Activated T-helper 1 cell treated with Interleukin-2 at 50 U/mL for 16 hours (primary cell): ENCODE results near the gene PTRH2.

Experiments used
- DNase-seq: peaks from one replicate; pipeline ENCODE4 v3.0.0-alpha.2; 2020; ENCODE audit warnings: low read depth

PTRH2 gene

GRCh38 chr17:59719526-59719925 is 12.3 kb upstream of the PTRH2 start:
- no peak for DNase-seq

DNA sequence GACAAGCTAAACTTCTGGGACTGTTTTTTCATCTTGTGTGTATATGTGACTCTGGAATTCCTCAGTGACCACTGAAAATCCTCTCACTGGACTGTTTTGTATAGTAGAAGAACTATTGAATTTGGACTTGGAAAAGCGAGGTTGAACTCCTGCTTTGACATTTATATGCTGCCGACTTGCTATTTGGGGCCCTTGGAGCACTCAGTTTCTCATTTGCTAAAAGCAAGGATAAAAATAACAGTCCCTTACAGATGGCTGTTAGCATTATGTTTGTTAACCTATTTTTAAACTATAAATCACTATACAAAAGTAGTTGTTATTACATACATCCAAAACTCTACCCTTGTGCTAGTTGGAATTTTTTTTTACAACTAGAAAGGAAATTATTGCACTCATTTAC is 9.2 kb upstream of the PTRH2 start:
- no peak for DNase-seq

DNA sequence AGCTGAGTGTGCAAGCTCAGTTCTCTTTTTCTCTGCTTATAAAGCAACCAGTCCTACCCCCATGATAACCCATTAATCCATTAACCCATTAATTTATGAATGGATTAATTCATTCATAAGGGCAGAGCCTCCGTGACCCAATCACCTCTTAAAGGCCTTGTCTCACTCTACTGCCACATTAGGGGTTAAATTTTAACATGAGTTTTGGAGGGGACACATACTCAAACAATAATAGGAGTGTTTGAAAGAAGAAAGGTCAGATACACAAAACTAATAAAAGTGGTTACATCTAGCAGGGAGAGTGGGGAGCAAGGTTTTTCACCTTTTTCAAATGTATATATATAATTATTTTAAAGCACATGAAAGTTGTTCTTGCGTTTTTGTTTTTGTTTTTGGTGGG is 7.0 kb upstream of the PTRH2 start:
- no peak for DNase-seq

GRCh38 chr17:59712862-59713261 is 5.6 kb upstream of the PTRH2 start:
- no peak for DNase-seq

DNA sequence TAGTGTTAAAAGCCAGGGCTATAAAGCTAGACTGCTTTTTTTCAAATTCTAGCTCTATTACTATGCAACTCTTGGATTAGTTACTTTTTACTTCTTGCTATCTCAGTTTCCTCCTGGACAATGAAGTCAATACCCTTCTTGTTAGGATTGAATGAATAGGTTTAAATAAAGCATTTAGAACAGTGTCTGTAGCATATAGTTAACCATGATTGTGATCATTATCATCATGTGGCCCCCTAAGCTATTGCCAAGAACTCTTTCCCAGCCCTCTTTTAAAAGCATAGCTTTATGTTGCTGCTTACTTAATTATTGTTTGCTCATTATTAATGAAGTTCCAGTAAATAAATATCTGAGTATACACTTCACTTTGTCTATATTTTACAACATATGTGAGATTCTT is 4.7 kb upstream of the PTRH2 start:
- DNase-seq = no peak

DNA sequence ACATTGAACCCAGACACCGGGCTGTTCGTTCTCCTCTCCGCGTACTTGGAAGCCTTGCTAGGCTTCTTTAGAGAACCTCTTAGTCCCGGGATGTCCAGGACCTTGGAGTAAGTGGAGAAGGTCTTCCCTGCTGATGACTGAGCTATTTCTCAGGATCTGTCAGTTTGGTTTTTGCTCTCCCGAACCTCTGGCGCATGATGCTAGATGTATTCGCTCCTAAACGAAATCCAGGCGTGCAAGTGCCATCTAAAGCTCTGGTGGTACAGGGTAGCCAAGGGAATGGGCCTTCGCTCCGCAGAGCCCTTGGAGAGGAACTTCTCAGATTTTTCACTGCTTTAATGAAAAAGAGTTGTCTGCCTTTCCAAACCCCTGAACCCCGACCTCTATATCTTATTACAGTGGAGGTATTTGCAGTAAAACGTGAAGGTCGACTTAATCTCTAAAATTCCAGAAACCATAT is 771 bp upstream of the PTRH2 start:
- DNase-seq = no peak

DNA sequence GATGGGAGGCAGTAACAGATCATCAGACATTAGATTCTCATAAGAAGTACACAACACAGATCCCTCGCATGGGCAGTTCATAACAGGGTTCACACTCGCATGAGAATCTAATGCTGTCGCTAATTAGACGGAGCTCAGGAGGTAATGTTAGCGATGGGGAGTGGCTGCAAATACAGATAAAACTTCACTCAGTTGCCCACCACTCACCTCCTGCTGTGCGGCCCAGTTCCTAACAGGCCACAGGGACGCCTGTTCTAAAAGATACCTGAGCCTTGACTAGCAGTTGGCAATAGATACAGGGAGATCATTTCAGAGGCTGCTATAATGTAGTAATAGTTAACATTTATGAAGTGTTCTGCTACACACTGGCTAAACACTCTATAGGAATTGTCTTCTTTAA is 4.9 kb downstream of the PTRH2 start:
- no peak for DNase-seq

- DNase-seq = no peak
Observed at GRCh38 chr17:59699786-59700185, 7.4 kb downstream of the PTRH2 start.

GRCh38 chr17:59699218-59699617 is 8.0 kb downstream of the PTRH2 start:
- no peak for DNase-seq

DNA sequence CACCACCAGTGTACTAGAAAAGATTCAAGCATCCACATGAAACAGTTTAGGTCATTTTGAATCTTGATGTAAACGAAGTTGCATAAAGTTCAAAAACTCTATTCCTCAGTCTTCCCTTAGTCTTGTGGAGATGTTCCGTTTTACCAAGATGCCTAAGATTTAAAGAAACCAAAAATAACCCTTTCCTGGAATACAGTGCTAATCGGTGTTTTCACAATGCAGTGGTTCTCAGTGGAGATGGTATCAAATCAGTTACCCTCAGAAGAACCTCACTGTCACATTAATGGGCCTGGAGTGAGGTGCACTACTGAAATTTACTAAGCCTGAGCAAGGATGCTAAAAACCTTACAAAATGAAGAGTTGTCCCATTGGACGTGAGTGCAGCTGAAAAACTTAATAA is 9.1 kb downstream of the PTRH2 start:
- no peak for DNase-seq

DNA sequence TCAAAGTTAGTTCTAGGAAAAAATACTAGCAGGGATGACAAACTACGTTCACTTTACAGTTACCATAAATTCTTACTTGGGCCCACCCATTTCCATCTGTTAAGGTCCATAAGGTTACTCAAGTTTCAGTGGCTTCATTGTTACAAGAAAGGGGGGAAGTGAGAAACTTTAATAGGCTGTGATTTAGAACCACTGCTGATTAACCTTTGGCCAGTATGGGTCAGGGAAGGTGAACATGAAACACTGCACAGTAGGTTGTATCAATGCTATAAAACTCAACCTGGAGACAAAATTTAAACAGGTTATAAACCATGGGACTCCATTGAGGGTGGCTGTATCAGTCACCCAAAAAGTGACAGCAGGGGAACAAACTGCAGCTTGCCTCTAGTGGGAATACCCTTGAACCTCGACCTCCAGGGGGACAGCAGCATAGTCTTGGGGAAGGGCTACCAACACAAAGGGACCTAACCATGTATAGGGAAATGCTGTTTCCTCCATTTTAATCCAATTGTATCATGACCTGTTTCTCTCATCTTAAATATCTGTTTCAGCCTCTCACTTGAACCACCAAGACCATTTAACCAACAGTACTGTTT is 10.4 kb downstream of the PTRH2 start:
- DNase-seq = no peak

GRCh38 chr17:59695945-59696681 is 11.1 kb downstream of the PTRH2 start:
- no peak for DNase-seq

GRCh38 chr17:59694344-59694743 is 12.9 kb downstream of the PTRH2 start:
- no peak for DNase-seq

DNA sequence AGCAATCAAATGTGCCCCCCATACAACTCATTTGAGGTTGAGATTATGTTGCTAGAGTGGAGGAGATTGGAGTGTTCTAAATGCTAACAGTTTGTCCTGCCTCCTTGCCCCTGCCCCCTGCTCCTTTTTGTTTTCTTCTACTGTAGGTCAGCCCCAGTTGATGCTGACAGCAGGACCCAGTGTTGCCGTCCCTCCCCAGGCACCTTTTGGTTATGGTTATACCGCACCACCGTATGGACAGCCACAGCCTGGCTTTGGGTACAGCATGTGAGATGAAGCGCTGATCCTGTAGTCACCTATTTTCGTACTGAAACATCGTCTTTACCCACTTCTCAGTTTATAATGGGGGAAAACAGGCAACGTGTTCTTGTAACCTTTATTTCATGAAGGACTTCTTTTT is 13.6 kb downstream of the PTRH2 start:
- no peak for DNase-seq

- DNase-seq = no peak
Observed at GRCh38 chr17:59688496-59688895, 18.7 kb downstream of the PTRH2 start.

GRCh38 chr17:59688008-59688407 is 19.2 kb downstream of the PTRH2 start:
- DNase-seq = no peak

GRCh38 chr17:59684967-59685366 is 22.3 kb downstream of the PTRH2 start:
- no peak for DNase-seq

GRCh38 chr17:59683283-59683682 is 23.9 kb downstream of the PTRH2 start:
- no peak for DNase-seq

DNA sequence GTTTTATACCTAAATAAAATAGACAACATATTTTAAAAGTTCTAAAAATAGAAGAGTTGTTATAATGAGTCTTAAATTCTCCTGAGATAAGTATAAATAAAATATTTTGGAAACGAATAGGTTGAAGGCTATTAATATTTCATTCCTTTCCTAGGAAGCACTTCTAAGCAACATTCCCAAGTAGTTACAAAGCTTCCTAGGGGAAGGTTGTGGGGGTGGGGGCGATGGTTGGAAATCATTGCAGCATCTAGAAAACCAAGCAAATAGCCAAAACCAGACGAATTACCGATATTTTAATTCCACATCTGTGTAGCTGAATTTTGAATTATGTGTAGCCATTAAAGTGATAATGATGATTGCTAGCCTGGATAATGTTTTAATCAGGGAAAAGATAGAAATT is 26.9 kb downstream of the PTRH2 start:
- DNase-seq = no peak

DNA sequence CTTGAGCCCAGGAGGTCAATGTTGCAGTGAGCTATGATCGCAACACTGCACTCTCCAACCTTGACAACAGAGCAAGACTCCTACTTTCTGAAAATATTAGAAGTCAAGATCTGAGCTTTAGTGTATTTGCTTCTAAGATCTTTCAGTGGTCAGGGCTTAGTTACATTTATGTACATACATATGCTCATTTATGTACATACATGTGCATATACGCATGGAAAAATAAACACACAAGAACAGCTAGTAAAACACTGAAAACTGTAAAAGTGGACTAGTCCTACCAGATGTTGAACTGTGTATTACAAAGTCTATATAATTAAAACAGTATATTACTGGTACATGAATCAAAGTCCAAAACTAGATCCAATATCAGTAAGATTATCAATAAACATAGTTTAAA is 28.3 kb downstream of the PTRH2 start:
- DNase-seq = no peak

DNA sequence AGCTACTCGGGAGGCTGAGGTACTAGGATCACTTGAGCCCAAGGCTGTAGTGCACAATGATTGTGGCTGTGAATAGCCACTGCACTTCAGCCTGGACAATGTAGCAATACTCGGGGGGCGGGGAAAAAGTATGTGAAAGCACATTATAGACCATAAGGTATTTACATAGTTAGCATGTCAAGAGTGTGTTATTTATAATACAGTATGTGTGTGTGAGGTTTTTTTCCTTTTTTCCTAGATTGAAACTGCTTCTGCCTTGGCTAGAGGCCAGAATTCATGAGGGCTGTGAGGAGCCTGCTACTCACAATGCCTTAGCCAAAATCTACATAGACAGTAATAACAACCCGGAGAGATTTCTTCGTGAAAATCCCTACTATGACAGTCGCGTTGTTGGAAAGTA is 30.5 kb downstream of the PTRH2 start:
- no peak for DNase-seq

DNA sequence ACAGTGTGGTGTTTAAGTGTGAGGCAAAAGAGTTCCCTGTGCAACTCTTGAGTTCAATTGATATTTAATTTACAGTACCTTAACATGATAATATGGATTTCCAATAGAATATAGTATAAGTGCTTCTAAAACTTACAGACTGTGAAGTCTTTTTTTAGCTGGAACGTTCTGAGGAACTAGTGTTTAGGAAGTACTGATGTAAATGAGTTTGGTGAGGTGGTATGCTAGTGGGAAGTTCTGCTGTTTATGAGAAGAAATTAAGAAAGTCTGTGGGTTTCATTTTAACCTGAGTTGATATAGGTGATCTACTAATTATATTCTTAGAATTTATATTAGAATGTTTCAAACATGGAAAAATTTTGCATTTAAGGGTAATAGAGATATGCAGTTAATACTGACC is 32.0 kb downstream of the PTRH2 start:
- DNase-seq = no peak

DNA sequence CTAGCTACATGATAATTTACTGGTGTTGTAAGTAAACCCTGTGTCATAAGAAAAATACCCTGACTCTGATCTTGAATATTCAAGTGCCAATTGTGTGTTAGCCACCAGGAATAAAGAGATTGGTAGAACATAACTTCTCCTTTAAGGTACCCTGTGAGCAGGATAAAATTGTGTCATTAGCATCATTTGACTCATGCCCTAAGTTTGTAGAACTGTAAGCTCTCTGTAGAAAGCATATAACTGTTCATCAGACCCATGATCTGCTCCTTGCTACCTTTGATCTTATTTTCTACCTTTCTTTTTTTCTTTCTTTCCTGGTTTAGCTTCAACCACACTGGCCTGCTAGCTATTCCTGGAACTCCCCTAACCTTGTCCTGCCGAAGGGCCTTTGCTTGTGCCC is 35.8 kb downstream of the PTRH2 start:
- no peak for DNase-seq

- no peak for DNase-seq
Observed at GRCh38 chr17:59669944-59670343, 37.3 kb downstream of the PTRH2 start.
